Measurements from ENCODE around the gene SND1.

The SND1 gene

DNA sequence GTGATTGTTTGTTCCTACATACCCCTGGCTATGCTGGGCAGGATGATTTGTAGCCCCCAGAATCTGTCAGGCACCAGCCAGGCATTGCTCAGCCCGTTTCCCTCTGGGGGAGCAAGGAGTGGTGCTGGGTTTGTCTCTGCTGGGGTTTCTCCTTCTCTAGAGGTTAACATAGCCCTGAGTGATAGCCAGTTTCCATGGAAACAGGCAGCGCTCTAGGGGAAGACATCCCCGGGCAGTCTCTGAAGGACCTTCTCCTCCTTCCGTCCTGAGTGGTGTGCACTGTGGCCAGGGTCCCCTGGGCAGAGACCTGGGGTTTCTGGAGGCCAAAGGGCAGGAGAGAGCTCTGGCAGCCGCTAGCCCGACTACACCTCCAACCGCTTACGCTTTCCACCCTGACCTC, 429.8 kb downstream of the SND1 start:
- no peak overlapping the region for H3K4me3 ChIP-seq (replicated peaks; ENCODE audit: insufficient read depth, low read length)
- no peaks in the 10 kb centered on the region for H3K27me3 ChIP-seq (ENCODE audit: insufficient read depth, poor library complexity, severe bottlenecking)
- TF ChIP-seq GABPA (IDR thresholded peaks at IDR 0.05; ENCODE audit: low read depth) (no peak), POLR2AphosphoS5 (IDR thresholded peaks at IDR 0.05; ENCODE audit: low read depth) (no peak), SPI1 (IDR thresholded peaks at IDR 0.05; ENCODE audit: borderline replicate concordance, low read depth) (no peak)
- TF ChIP-seq, protein P1, sequence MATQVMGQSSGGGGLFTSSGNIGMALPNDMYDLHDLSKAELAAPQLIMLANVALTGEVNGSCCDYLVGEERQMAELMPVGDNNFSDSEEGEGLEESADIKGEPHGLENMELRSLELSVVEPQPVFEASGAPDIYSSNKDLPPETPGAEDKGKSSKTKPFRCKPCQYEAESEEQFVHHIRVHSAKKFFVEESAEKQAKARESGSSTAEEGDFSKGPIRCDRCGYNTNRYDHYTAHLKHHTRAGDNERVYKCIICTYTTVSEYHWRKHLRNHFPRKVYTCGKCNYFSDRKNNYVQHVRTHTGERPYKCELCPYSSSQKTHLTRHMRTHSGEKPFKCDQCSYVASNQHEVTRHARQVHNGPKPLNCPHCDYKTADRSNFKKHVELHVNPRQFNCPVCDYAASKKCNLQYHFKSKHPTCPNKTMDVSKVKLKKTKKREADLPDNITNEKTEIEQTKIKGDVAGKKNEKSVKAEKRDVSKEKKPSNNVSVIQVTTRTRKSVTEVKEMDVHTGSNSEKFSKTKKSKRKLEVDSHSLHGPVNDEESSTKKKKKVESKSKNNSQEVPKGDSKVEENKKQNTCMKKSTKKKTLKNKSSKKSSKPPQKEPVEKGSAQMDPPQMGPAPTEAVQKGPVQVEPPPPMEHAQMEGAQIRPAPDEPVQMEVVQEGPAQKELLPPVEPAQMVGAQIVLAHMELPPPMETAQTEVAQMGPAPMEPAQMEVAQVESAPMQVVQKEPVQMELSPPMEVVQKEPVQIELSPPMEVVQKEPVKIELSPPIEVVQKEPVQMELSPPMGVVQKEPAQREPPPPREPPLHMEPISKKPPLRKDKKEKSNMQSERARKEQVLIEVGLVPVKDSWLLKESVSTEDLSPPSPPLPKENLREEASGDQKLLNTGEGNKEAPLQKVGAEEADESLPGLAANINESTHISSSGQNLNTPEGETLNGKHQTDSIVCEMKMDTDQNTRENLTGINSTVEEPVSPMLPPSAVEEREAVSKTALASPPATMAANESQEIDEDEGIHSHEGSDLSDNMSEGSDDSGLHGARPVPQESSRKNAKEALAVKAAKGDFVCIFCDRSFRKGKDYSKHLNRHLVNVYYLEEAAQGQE (IDR thresholded peaks at IDR 0.05; ENCODE audit: insufficient replicate concordance, low read depth), result no peak
- TF ChIP-seq, protein P2, sequence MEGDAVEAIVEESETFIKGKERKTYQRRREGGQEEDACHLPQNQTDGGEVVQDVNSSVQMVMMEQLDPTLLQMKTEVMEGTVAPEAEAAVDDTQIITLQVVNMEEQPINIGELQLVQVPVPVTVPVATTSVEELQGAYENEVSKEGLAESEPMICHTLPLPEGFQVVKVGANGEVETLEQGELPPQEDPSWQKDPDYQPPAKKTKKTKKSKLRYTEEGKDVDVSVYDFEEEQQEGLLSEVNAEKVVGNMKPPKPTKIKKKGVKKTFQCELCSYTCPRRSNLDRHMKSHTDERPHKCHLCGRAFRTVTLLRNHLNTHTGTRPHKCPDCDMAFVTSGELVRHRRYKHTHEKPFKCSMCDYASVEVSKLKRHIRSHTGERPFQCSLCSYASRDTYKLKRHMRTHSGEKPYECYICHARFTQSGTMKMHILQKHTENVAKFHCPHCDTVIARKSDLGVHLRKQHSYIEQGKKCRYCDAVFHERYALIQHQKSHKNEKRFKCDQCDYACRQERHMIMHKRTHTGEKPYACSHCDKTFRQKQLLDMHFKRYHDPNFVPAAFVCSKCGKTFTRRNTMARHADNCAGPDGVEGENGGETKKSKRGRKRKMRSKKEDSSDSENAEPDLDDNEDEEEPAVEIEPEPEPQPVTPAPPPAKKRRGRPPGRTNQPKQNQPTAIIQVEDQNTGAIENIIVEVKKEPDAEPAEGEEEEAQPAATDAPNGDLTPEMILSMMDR (IDR thresholded peaks at IDR 0.05; ENCODE audit: insufficient read depth, low read length), result no peak
- DNase-seq (ENCODE audit: low read depth in 1 of 2, low spot score in 1 of 2), result no peak
- H3K27ac ChIP-seq (replicated peaks), result no peak overlapping the region

DNA sequence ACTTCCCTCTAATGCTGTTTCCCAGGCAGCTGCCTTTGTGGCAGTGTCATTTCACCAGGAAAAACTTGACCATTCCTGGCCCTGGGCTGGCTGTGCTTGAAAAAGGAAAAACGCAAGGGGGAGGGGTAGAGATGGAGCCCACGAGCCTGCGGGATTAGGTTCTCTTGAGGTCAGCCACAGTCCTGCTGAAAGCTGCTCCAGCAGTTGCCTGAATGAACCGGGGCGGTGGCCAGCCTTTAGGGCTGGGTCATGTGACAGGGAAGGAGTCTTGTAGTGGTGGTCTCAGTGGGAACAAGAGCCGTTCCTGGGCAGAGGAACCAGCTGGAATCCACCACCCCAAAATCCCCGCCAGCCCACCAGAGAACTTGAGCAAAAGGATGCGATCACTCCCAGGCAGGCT, 430.4 kb downstream of the SND1 start:
- no peaks in the 10 kb centered on the region for H3K27me3 ChIP-seq (ENCODE audit: insufficient read depth, poor library complexity, severe bottlenecking)
- DNase-seq (ENCODE audit: low read depth in 1 of 2, low spot score in 1 of 2), result no peak
- H3K4me3 ChIP-seq (replicated peaks; ENCODE audit: insufficient read depth, low read length), result no peak overlapping the region
- no peak overlapping the region for H3K27ac ChIP-seq (replicated peaks)
- TF ChIP-seq SPI1 (IDR thresholded peaks at IDR 0.05; ENCODE audit: borderline replicate concordance, low read depth) (no peak), POLR2AphosphoS5 (IDR thresholded peaks at IDR 0.05; ENCODE audit: low read depth) (no peak), GABPA (IDR thresholded peaks at IDR 0.05; ENCODE audit: low read depth) (no peak)
- TF ChIP-seq, protein P1 (IDR thresholded peaks at IDR 0.05; ENCODE audit: insufficient replicate concordance, low read depth), result no peak
- TF ChIP-seq, protein P2 (IDR thresholded peaks at IDR 0.05; ENCODE audit: insufficient read depth, low read length), result no peak

DNA sequence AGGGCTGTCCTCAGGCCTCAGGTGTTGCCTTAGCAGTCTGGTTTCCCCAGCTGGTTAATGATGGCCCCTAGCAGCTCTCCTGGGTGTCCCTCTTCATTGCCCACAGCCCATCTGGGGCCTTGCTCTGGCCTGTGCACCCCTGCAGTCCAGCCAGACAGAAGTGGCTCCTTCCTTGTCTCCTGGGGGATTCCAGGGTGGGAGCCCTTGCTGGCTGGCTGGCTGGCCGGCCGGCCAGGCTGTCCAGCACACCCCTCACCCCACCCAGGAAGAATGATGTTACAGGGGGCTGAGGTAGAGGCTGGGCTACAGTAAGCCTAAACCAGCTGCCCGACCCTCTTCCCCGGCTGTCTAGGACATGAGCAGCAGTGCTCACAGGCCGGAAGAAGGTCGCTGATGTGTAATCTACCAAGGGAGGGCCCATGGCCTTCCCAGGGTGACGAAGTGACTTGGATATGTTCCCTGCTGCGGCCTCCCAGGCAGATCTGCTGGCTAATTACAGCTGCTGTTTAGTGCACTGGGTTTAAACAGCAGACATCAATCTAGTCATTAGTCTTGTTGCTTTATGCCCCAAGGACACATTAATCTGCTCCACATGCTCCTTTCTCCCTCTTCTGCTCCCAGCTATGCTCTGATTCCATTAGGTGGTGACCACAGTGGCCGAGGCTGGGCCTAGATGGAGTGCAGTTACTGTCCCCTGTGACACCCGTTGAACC, 433.1 kb downstream of the SND1 start:
- no peak overlapping the region for H3K27ac ChIP-seq (replicated peaks)
- DNase-seq (ENCODE audit: low read depth in 1 of 2, low spot score in 1 of 2), result no peak
- no peaks in the 10 kb centered on the region for H3K27me3 ChIP-seq (ENCODE audit: insufficient read depth, poor library complexity, severe bottlenecking)
- no peak overlapping the region for H3K4me3 ChIP-seq (replicated peaks; ENCODE audit: insufficient read depth, low read length)
- no peak for TF ChIP-seq POLR2AphosphoS5 (IDR thresholded peaks at IDR 0.05; ENCODE audit: low read depth)
- TF ChIP-seq SPI1 (IDR thresholded peaks at IDR 0.05; ENCODE audit: borderline replicate concordance, low read depth), result no peak
- no peak for TF ChIP-seq GABPA (IDR thresholded peaks at IDR 0.05; ENCODE audit: low read depth)
- TF ChIP-seq, protein P1 (IDR thresholded peaks at IDR 0.05; ENCODE audit: insufficient replicate concordance, low read depth), result no peak
- TF ChIP-seq, protein P2 (IDR thresholded peaks at IDR 0.05; ENCODE audit: insufficient read depth, low read length), result no peak

Measured in HL-60 (cell line).